GM12878 (cell line): ENCODE results near the gene URI1. TPM values are rescaled to one million over a fixed set of nuclear protein-coding genes. Genes with fewer than 3 reads are reported as not detected.

Experiments used
- ATAC-seq: fragments of 200-7000 bp; cut with Tn5 transposase; 3 replicates; pipeline ENCODE4 v1.9.1; 2020; ENCODE audit warnings: mild to moderate bottlenecking, moderate library complexity
- BruUV-seq: library from RNA; stranded (reverse); fragments of 400-500 nt; replicated peaks from 2 replicates; lab custom pipeline; 2021; lab: Mats Ljungman, UMichigan
- CTCF ChIA-PET: fragments of 300-600 bp; sonication (Branson Sonifier 250); formaldehyde crosslinking; extraction: SDS; loops from one replicate; lab custom pipeline; 2021; ENCODE audit warnings: inconsistent platforms; lab: Yijun Ruan, JAX
- POLR2A ChIA-PET: fragments of 350-600 bp; formaldehyde crosslinking; extraction: SDS; loops from one replicate; lab custom pipeline; 2021; ENCODE audit warnings: inconsistent platforms; lab: Charles Lee
- RAD21 ChIA-PET: fragments of 300-600 bp; sonication (Branson Sonifier 250); formaldehyde crosslinking; loops from one replicate; lab custom pipeline; 2023; ENCODE audit warnings: antibody characterized with exemption; ENCODE audit not compliant: unreplicated experiment; lab: Charles Lee
- SMC1A ChIA-PET: fragments of 300-600 bp; sonication (Branson Sonifier 250); formaldehyde crosslinking; loops from one replicate; lab custom pipeline; 2023; ENCODE audit not compliant: unreplicated experiment, uncharacterized antibody; lab: Charles Lee
- DNase-seq: peaks from one replicate; pipeline ENCODE4 v3.0.0-alpha.2; 2011; ENCODE audit warnings: low read depth, low spot score
- FAIRE-seq: peaks from 3 replicates; lab custom pipeline; 2011; peaks lifted over from hg19 to GRCh38; lab: Jason Lieb, UNC
- H2AFZ ChIP-seq: 2 replicates; pipeline ENCODE4 v1.6.0; 2011; ENCODE audit warnings: low read depth, low read length, control low read depth; ENCODE audit not compliant: control insufficient read depth
- H3K27ac ChIP-seq: 2 replicates; pipeline ENCODE4 v1.5.1; 2011; ENCODE audit warnings: control low read depth; ENCODE audit not compliant: control insufficient read depth, insufficient read depth
- H3K27me3 ChIP-seq, 2 experiments: replicated peaks in 1 of 2; 2 replicates each; pipeline versions ENCODE4 v1.6.0 to v1.6.1; 2011; ENCODE audit warnings: low read length in 1 of 2; ENCODE audit not compliant: control insufficient read depth in 2 of 2, insufficient read depth in 2 of 2
- H3K36me3 ChIP-seq, 2 experiments: 2 replicates each; pipeline ENCODE4 v1.5.1; 2011; ENCODE audit warnings: low read length in 1 of 2; ENCODE audit not compliant: control insufficient read depth in 2 of 2, insufficient read depth in 2 of 2
- H3K4me1 ChIP-seq: 2 replicates; pipeline ENCODE4 v1.6.1; 2011; ENCODE audit warnings: mild to moderate bottlenecking, low read length, moderate library complexity, mixed read lengths; ENCODE audit not compliant: control insufficient read depth, insufficient read depth
- H3K4me2 ChIP-seq: 2 replicates; pipeline ENCODE4 v1.6.0; 2011; ENCODE audit warnings: control low read depth; ENCODE audit not compliant: control insufficient read depth, insufficient read depth
- H3K4me3 ChIP-seq: fragments of 200-600 bp; sonication (generic); 2 replicates; pipeline ENCODE4 v1.5.1; 2016
- H3K79me2 ChIP-seq: 2 replicates; pipeline ENCODE4 v1.6.0; 2011; ENCODE audit warnings: low read length; ENCODE audit not compliant: control insufficient read depth, insufficient read depth
- H3K9ac ChIP-seq: 2 replicates; pipeline ENCODE4 v1.8.0; 2011; ENCODE audit warnings: low read length, control low read depth, mixed read lengths; ENCODE audit not compliant: control insufficient read depth, insufficient read depth
- H3K9me3 ChIP-seq: replicated peaks from 3 replicates; pipeline ENCODE4 v1.5.1; 2011; ENCODE audit warnings: mild to moderate bottlenecking, low read length; ENCODE audit not compliant: control insufficient read depth, insufficient read depth
- H4K20me1 ChIP-seq: 2 replicates; pipeline ENCODE4 v1.6.0; 2011; ENCODE audit not compliant: control insufficient read depth, insufficient read depth
- CEBPB ChIP-seq, 2 experiments: fragments of 150-350 bp in 1 of 2; IDR thresholded peaks; 2 replicates each; pipeline ENCODE4 v1.6.1; 2012 to 2014; ENCODE audit warnings: low read depth in 2 of 2, low read length in 2 of 2, borderline replicate concordance in 1 of 2, inconsistent platforms in 1 of 2
- CHD1 ChIP-seq: IDR thresholded peaks from 2 replicates; pipeline ENCODE4 v1.6.1; 2012; ENCODE audit warnings: low read depth, low read length, improper control_type of control experiment
- HDGF ChIP-seq: fragments of 450-650 bp; IDR thresholded peaks from 2 replicates; pipeline ENCODE4 v1.6.1; 2016; ENCODE audit warnings: antibody characterized with exemption
- LARP7 ChIP-seq: fragments of 450-650 bp; IDR thresholded peaks from 2 replicates; pipeline ENCODE4 v1.6.1; 2017; ENCODE audit warnings: mild to moderate bottlenecking
- MTA3 ChIP-seq: IDR thresholded peaks from 2 replicates; pipeline ENCODE4 v1.6.1; 2012; ENCODE audit warnings: low read length, inconsistent platforms, borderline replicate concordance
- NFIC ChIP-seq: IDR thresholded peaks from 2 replicates; pipeline ENCODE4 v1.6.1; 2012; ENCODE audit warnings: low read depth, mild to moderate bottlenecking, inconsistent platforms, low read length, moderate library complexity
- NR2F1 ChIP-seq: fragments of 450-650 bp; conservative IDR thresholded peaks from 2 replicates; pipeline ENCODE4 v1.6.1; 2017; ENCODE audit warnings: mild to moderate bottlenecking
- YY1 ChIP-seq: IDR thresholded peaks from 2 replicates; pipeline ENCODE4 v1.6.1; 2011; ENCODE audit warnings: low read depth, mild to moderate bottlenecking, low read length
- ZNF217 ChIP-seq: fragments of 450-650 bp; IDR thresholded peaks from 2 replicates; pipeline ENCODE4 v1.6.1; 2017; ENCODE audit warnings: antibody characterized with exemption, mild to moderate bottlenecking
- WGBS: methylation state at CpG from one replicate; pipeline ENCODE4 v1.1.6; 2016; ENCODE audit warnings: low lambda C conversion rate; ENCODE audit not compliant: insufficient replicate concordance, insufficient coverage; ENCODE audit errors: missing lambda C conversion rate; 5-methylcytosine and 5-hydroxymethylcytosine counted together
- in situ Hi-C: fragments of 300-500 bp; cut with MboI; formaldehyde crosslinking; loops from 9 replicates; pipeline ENCODE4 v1.14.3; 2018; ENCODE audit warnings: mixed read lengths
- intact Hi-C: fragments of 100-400 bp; cut with micrococcal nuclease; formaldehyde crosslinking; loops from one replicate; pipeline ENCODE4 v1.14.2; 2022; ENCODE audit not compliant: unreplicated experiment
- polyA plus RNA-seq, 11 experiments: library from polyadenylated mRNA; depleted of rRNA in 4 of 11; unstranded in 6 of 11; stranded (reverse) in 5 of 11; fragments of >200 nt; fragmentation: Nextera tagmentation in 4 of 11; fragmentation: Illumina TruSeq in 1 of 11; extraction: Ambion mirVana in 4 of 11; extraction: Trizol in 1 of 11; gene quantifications; 1 replicate in 1 of 11; 2 replicates in 10 of 11; pipeline versions ENCODE4 v1.2.1 to v1.2.3, GENCODE V29; 2011 to 2016; ENCODE audit warnings: inconsistent platforms in 2 of 11, missing spikeins in 2 of 11, low read depth in 1 of 11
- total RNA-seq, 4 experiments: library from RNA; depleted of rRNA in 3 of 4; stranded (reverse); fragments of >200 nt in 3 of 4; fragmentation: Illumina TruSeq in 1 of 4; extraction: Trizol in 1 of 4; gene quantifications; 2 replicates each; pipeline versions ENCODE4 v1.2.1 to v1.2.3, GENCODE V29; 2013 to 2021
- TF ChIP-seq, protein P1 (sequence below): IDR thresholded peaks from 2 replicates; pipeline ENCODE4 v1.6.1; 2012; ENCODE audit warnings: low read length, inconsistent platforms
- TF ChIP-seq, protein P2 (sequence below): fragments of 450-650 bp; IDR thresholded peaks from 2 replicates; pipeline ENCODE4 v1.6.1; 2017; ENCODE audit warnings: antibody characterized with exemption, mild to moderate bottlenecking, moderate library complexity
- TF ChIP-seq, protein P3 (sequence below): fragments of 450-650 bp; IDR thresholded peaks from 2 replicates; pipeline ENCODE4 v1.6.1; 2016; ENCODE audit warnings: mild to moderate bottlenecking

Gene URI1
- total and polyA plus RNA-seq, 10 of the 15 experiments (the other 5 are each of a cell fraction or from before 2014, with no cell fraction given): 15.2 to 94.2 (median 47.9) TPM

DNA sequence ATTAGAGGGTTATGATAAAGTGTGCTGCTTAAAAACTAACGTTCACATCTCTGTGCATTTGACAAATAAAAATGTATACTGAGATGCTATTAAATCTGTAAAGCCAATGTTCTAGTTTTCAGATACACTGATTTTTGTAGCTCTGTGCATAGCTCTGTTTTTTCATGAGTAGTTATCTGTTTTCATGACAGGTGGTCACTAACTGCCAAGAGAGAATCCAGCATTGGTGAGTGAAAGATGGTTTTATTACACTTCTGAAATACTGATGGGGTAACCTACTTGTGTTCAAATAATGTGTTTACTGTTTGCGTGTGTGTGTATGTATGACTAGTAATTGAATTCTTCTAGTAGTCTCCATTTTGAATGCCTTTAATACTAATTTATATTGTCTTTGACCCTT, 29.0 kb downstream of the URI1 start:
- Histone ChIP-seq H3K4me3 (no peak overlapping the region), H3K36me3 (no peaks in the 10 kb centered on the region), H3K4me1 (peaks cover 11% of the 10 kb centered on the region), H3K4me2 (no peak overlapping the region), H3K27me3 (no peaks in the 10 kb centered on the region), H4K20me1 (no peaks in the 10 kb centered on the region)
- 65% methylated on average over 2 of the region's 2 CpGs for WGBS
- DNase-seq (no peak), ATAC-seq (no peak)
- SMC1A ChIA-PET: interaction anchor here (0.9 to 1.2 kb wide), 4 partner anchors 11 to 20 kb away, joined by 3 to 4 read pairs (median 4); no protein-coding TSS in a partner anchor
- CTCF ChIA-PET: interaction anchor here (0.9 to 1.3 kb wide), 5 partner anchors 11 to 113 kb away, joined by 3 to 5 read pairs (median 3); no protein-coding TSS in a partner anchor
- intact Hi-C loops: no loop called here
- RAD21 ChIA-PET: interaction anchor here (1.3 kb wide), 1 partner anchor 26 kb away, joined by 4 read pairs; no protein-coding TSS in a partner anchor
- in situ Hi-C loops: no loop called here
- TF ChIP-seq YY1 (no peak), NR2F1 (no peak), ZNF217 (no peak), HDGF (no peak), CEBPB (IDR thresholded peaks at IDR 0.05; ENCODE audit: borderline replicate concordance in 1 of 2, low read depth in 2 of 2, low read length in 2 of 2) (no peak), CHD1 (no peak), MTA3 (no peak), NFIC (no peak), LARP7 (no peak)
- TF ChIP-seq, protein P1, sequence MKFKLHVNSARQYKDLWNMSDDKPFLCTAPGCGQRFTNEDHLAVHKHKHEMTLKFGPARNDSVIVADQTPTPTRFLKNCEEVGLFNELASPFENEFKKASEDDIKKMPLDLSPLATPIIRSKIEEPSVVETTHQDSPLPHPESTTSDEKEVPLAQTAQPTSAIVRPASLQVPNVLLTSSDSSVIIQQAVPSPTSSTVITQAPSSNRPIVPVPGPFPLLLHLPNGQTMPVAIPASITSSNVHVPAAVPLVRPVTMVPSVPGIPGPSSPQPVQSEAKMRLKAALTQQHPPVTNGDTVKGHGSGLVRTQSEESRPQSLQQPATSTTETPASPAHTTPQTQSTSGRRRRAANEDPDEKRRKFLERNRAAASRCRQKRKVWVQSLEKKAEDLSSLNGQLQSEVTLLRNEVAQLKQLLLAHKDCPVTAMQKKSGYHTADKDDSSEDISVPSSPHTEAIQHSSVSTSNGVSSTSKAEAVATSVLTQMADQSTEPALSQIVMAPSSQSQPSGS: no peak
- TF ChIP-seq, protein P2, sequence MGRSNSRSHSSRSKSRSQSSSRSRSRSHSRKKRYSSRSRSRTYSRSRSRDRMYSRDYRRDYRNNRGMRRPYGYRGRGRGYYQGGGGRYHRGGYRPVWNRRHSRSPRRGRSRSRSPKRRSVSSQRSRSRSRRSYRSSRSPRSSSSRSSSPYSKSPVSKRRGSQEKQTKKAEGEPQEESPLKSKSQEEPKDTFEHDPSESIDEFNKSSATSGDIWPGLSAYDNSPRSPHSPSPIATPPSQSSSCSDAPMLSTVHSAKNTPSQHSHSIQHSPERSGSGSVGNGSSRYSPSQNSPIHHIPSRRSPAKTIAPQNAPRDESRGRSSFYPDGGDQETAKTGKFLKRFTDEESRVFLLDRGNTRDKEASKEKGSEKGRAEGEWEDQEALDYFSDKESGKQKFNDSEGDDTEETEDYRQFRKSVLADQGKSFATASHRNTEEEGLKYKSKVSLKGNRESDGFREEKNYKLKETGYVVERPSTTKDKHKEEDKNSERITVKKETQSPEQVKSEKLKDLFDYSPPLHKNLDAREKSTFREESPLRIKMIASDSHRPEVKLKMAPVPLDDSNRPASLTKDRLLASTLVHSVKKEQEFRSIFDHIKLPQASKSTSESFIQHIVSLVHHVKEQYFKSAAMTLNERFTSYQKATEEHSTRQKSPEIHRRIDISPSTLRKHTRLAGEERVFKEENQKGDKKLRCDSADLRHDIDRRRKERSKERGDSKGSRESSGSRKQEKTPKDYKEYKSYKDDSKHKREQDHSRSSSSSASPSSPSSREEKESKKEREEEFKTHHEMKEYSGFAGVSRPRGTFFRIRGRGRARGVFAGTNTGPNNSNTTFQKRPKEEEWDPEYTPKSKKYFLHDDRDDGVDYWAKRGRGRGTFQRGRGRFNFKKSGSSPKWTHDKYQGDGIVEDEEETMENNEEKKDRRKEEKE: no peak
- TF ChIP-seq, protein P3, sequence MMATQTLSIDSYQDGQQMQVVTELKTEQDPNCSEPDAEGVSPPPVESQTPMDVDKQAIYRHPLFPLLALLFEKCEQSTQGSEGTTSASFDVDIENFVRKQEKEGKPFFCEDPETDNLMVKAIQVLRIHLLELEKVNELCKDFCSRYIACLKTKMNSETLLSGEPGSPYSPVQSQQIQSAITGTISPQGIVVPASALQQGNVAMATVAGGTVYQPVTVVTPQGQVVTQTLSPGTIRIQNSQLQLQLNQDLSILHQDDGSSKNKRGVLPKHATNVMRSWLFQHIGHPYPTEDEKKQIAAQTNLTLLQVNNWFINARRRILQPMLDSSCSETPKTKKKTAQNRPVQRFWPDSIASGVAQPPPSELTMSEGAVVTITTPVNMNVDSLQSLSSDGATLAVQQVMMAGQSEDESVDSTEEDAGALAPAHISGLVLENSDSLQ: no peak
- TF ChIP-seq, all 136 proteins: peak for 0
- Histone ChIP-seq H2AFZ (no peak overlapping the region), H3K9me3 (no peaks in the 10 kb centered on the region; the same call in 2 of the 3 replicates), H3K27ac (no peak overlapping the region), H3K79me2 (peaks cover 82% of the 10 kb centered on the region), H3K9ac (no peak overlapping the region)
- FAIRE-seq: no peak
- POLR2A ChIA-PET: no interaction called here
- BruUV-seq: no TSS peak
